Cardiac muscle cell (in vitro differentiated cells and primary cell): ENCODE measurements around the gene SIGMAR1. TPM values are rescaled to one million over a fixed set of nuclear protein-coding genes. Genes with fewer than 3 reads are reported as not detected.

ENCODE experiments used
- DNase-seq, 2 donors: peaks; one replicate each; pipeline versions ENCODE4 v3.0.0 to v3.0.0-alpha.2; 2010 to 2017; ENCODE audit warnings: low read depth in 1 of 2, low spot score in 1 of 2
- H3K27ac ChIP-seq: fragments of 200-600 bp; sonication (generic); 2 replicates; pipeline ENCODE4 v1.5.1; 2016
- H3K27me3 ChIP-seq: fragments of 200-600 bp; sonication (generic); 2 replicates; pipeline ENCODE4 v1.6.0; 2016; ENCODE audit warnings: control low read depth
- H3K36me3 ChIP-seq: fragments of 200-600 bp; sonication (generic); 2 replicates; pipeline ENCODE4 v1.5.1; 2016; ENCODE audit warnings: control low read depth
- H3K4me1 ChIP-seq: fragments of 200-600 bp; sonication (generic); 2 replicates; pipeline ENCODE4 v1.8.1; 2017; ENCODE audit warnings: low read depth, mild to moderate bottlenecking, mixed run types
- H3K4me3 ChIP-seq: fragments of 200-600 bp; sonication (generic); 2 replicates; pipeline ENCODE4 v1.5.1; 2016; ENCODE audit warnings: mild to moderate bottlenecking
- H3K9me3 ChIP-seq: fragments of 200-600 bp; sonication (generic); 2 replicates; pipeline ENCODE4 v1.5.1; 2017; ENCODE audit warnings: low read depth, mild to moderate bottlenecking, control low read depth
- CTCF ChIP-seq: IDR thresholded peaks from 2 replicates; pipeline ENCODE4 v1.5.1; 2012; ENCODE audit warnings: low read depth, mild to moderate bottlenecking, low read length
- polyA plus RNA-seq: library from polyadenylated mRNA; unstranded; fragments of >200 nt; fragmentation: Nextera tagmentation; extraction: Ambion mirVana; gene quantifications from 2 replicates; pipeline ENCODE4 v1.2.1, GENCODE V29; 2016
- total RNA-seq: library from RNA; depleted of rRNA; stranded (reverse); fragments of >200 nt; gene quantifications from 2 replicates; pipeline ENCODE4 v1.2.3, GENCODE V29; 2016

Gene SIGMAR1
- total and polyA plus RNA-seq, 2 experiments from 2014 or later = 106 to 137 TPM

DNA sequence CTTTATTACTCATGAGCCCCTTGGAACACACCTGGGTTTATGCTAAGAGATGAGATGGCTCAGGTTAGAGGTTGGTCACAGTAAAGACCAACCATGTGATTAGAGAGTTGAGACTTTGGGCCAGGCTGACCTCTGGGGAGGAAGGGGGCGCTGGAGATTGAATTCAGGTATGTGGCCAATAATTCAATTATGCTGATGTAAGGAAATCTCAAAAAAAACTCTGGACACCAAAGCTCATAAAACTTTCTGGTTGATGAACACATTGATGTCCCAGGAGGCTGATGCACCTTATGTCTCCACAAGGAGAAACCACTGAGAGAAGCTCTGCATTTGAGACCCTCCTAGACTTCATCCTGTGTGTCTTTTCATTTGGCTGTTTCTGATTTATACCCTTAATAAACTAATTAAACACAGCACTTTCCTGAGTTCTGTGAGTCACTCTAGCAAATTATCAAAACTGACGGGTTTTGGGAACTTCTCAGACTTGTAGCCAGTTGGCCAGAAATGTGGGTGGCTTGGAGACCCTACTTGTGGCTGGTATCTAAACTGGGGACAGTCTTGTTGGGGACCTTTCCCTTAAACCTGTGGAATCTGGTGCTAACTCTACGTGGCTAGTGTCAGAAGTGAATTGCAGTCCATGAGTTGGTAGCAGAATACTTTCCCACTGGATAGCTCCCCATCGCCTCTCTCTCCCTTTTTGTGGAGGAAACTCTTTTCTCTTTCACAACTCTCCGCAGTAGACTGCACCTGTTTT, 32.4 kb upstream of the SIGMAR1 start:
- no peak overlapping the region for H3K27ac ChIP-seq
- TF ChIP-seq CTCF = no peak
- no peaks in the 10 kb centered on the region for H3K27me3 ChIP-seq
- H3K4me1 ChIP-seq = no peaks in the 10 kb centered on the region
- H3K36me3 ChIP-seq = no peaks in the 10 kb centered on the region
- no peak for DNase-seq
- H3K4me3 ChIP-seq = no peak overlapping the region
- no peaks in the 10 kb centered on the region for H3K9me3 ChIP-seq

DNA sequence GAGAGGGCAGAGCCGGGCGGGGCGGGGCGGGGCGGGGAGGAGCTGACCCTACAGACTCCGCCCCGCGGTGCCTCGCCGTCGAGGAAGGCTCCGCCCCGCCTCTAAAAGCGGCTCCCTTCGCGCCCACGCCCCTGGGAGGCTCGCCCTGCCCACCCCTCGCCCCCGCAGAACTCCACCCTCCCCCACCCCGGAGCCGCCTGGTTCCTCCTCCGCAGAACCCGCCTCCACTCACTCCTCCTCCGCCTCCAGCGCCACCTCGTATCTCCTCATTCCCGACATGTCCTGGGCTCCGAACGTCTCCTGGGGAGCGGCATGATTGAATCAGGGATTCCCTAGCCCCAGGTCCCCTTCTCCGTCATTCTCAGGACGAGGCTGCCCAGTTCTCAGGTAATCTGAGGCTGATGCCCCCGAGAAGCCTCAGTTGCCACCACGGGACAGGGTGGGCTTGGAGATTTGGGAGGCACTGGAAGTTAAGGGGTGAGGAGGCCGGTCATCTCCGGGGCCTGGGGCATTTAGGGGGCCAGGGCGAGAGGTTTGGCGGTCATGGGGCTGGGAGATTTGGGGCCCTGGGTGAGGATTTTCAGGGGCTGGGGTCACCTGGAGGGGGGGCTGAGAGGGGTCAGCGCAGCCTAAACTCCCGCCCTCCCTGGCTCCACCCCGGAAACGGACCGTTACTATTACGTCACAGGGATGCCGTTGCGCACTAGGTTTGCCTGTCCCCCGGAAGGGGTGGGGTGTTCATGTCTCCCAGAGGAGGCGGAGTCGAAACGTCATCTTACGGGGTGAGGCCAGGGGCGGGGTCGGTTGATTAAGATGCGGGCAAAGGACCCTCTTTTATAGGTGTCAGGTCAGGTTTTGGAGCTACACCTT, 28.0 kb upstream of the SIGMAR1 start:
- peak; percentile 97 to 98 for DNase-seq
- TF ChIP-seq CTCF = no peak
- H3K9me3 ChIP-seq = no peaks in the 10 kb centered on the region
- peak overlapping the region; percentile 91 for H3K27ac ChIP-seq
- no peaks in the 10 kb centered on the region for H3K27me3 ChIP-seq
- H3K4me3 ChIP-seq = peak overlapping the region; percentile 77
- no peaks in the 10 kb centered on the region for H3K36me3 ChIP-seq
- H3K4me1 ChIP-seq = peaks cover 4% of the 10 kb centered on the region

DNA sequence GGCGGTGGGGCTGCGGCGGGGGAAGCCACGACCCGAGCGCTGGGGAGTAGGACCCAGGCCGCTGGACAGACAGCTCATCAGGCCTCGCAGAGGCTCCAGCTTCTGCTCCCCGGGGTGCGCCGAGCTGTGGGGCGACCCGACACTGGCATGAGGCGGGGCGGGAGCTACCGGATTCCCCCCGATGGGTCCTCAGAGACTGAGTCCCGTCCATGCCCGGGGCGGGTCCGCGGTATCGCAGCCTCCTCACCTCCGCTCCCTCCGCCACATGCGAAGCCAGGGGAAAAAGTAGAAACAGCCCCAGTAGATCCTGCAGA, 27.4 kb upstream of the SIGMAR1 start:
- Histone ChIP-seq H3K27ac (peak overlapping the region; percentile 78), H3K36me3 (no peaks in the 10 kb centered on the region)

GRCh38 chr9:34664281-34665066, 26.9 kb upstream of the SIGMAR1 start:
- Histone ChIP-seq H3K4me1 (peaks cover 4% of the 10 kb centered on the region), H3K27ac (peak overlapping the region; percentile 78), H3K27me3 (no peaks in the 10 kb centered on the region), H3K36me3 (no peaks in the 10 kb centered on the region), H3K4me3 (peak overlapping the region; percentile 77), H3K9me3 (no peaks in the 10 kb centered on the region)
- peak; percentile 84 for DNase-seq
- peak; percentile 97 for TF ChIP-seq CTCF

More for the DNA sequence above, 27.4 kb upstream of the SIGMAR1 start:
- no peaks in the 10 kb centered on the region for H3K27me3 ChIP-seq
- H3K4me1 ChIP-seq = peaks cover 4% of the 10 kb centered on the region
- H3K4me3 ChIP-seq = peak overlapping the region; percentile 77
- TF ChIP-seq CTCF = no peak
- H3K9me3 ChIP-seq = no peaks in the 10 kb centered on the region
- DNase-seq = no peak

DNA sequence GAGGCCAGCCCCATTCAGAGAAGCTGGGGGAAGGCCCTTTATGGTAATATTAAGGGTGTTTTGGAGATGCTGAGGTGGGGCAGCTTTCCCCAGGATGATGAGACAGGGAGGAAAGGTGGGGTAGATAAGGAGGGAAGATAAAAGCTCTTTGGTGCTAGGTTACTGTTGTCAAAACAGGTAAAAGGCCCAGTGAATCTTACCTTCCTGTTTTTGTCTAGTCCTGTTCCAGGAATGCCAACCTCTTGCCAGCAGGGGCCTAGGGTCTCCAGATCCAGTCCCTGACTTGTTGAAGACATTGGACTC, 25.7 kb upstream of the SIGMAR1 start:
- H3K36me3 ChIP-seq = no peaks in the 10 kb centered on the region
- TF ChIP-seq CTCF = no peak
- no peaks in the 10 kb centered on the region for H3K27me3 ChIP-seq
- H3K4me1 ChIP-seq = peaks cover 4% of the 10 kb centered on the region
- no peak for DNase-seq
- no peaks in the 10 kb centered on the region for H3K9me3 ChIP-seq
- H3K27ac ChIP-seq = no peak overlapping the region
- H3K4me3 ChIP-seq = no peak overlapping the region
